HG03558 (cell line): ENCODE results near the gene ATP5F1E.
"Not testable (repeated sequence)": the region's sequence is repeated elsewhere in the genome, so short reads cannot be mapped to it uniquely, and the experiment has no call there.

Source experiments
- ATAC-seq: cut with Tn5 transposase; IDR thresholded peaks from one replicate; pipeline ENCODE4 v1.9.1; 2021; ENCODE audit warnings: moderate number of reproducible peaks; ENCODE audit not compliant: unreplicated experiment; ENCODE audit errors: extremely low read depth

Gene ATP5F1E

GRCh38 chr20:58994390-58995159 is 37.6 kb downstream of the ATP5F1E start:
- ATAC-seq, result no peak

GRCh38 chr20:58993332-58994248 is 38.5 kb downstream of the ATP5F1E start:
- ATAC-seq, result no peak

GRCh38 chr20:58992911-58993310 is 39.2 kb downstream of the ATP5F1E start:
- ATAC-seq, result no peak

- no peak for ATAC-seq
Measured at GRCh38 chr20:58991715-58992114, 40.4 kb downstream of the ATP5F1E start.

GRCh38 chr20:58990651-58991445 is 41.3 kb downstream of the ATP5F1E start:
- ATAC-seq, result no peak

GRCh38 chr20:58989196-58989595 is 42.9 kb downstream of the ATP5F1E start:
- no peak for ATAC-seq

GRCh38 chr20:58988565-58988882 is 43.6 kb downstream of the ATP5F1E start:
- no peak for ATAC-seq

GRCh38 chr20:58987790-58988564 is 44.2 kb downstream of the ATP5F1E start:
- ATAC-seq, result no peak

GRCh38 chr20:58986968-58987517 is 45.1 kb downstream of the ATP5F1E start:
- ATAC-seq, result no peak

- no peak for ATAC-seq
Measured at GRCh38 chr20:58986286-58986967, 45.7 kb downstream of the ATP5F1E start.

- no peak for ATAC-seq
Measured at GRCh38 chr20:58985656-58986055, 46.5 kb downstream of the ATP5F1E start.

- no peak for ATAC-seq
Measured at GRCh38 chr20:58984691-58985090, 47.4 kb downstream of the ATP5F1E start.

GRCh38 chr20:58983115-58983468 is 49.0 kb downstream of the ATP5F1E start:
- not testable (repeated sequence) for ATAC-seq

GRCh38 chr20:58982406-58983114 is 49.6 kb downstream of the ATP5F1E start:
- no peak for ATAC-seq

GRCh38 chr20:58981628-58982364 is 50.3 kb downstream of the ATP5F1E start:
- peak; percentile 12 for ATAC-seq

GRCh38 chr20:58980711-58981627 is 51.2 kb downstream of the ATP5F1E start, which contains the start of gene NELFCD:
Gene NELFCD, plus strand, starts transcription at chr20:58981256. Its CDS starts 54 bp downstream, at chr20:58981310.
- peak; percentile 40 for ATAC-seq
